ENCODE results near the gene CNTNAP5. TPM values are rescaled to one million over a fixed set of nuclear protein-coding genes. Genes with fewer than 3 reads are reported as not detected.

Gene CNTNAP5
- total and polyA plus RNA-seq, 2 donors (not counting 1 experiment from before 2014, with no cell fraction given), result not detected

GRCh38 chr2:124652099-124652498 is 627.0 kb downstream of the CNTNAP5 start:
- no peaks in the 10 kb centered on the region for H3K79me2 ChIP-seq (ENCODE audit: control insufficient read depth, insufficient read depth, low read length)
- no peak overlapping the region for H3K4me3 ChIP-seq (ENCODE audit: control extremely low read depth in 1 of 5, extremely low read depth in 1 of 5, insufficient read depth in 1 of 5, low read depth in 2 of 5, low read length in 4 of 5)
- POLR2A ChIA-PET, result no interaction called here
- no peak overlapping the region for H3K27ac Mint-ChIP-seq
- CTCF ChIA-PET, result no interaction called here
- H3K27me3 Mint-ChIP-seq, result no peaks in the 10 kb centered on the region
- H4K20me1 ChIP-seq (ENCODE audit: control insufficient read depth, insufficient read depth, low read length, poor library complexity, severe bottlenecking), result no peaks in the 10 kb centered on the region
- H3K36me3 ChIP-seq (replicated peaks in 1 of 2; ENCODE audit: control extremely low read depth in 1 of 2, control insufficient read depth in 1 of 2, extremely low read depth in 1 of 2, insufficient read depth in 2 of 2, low read length in 1 of 2), result no peaks in the 10 kb centered on the region
- no peak overlapping the region for H3K4me2 ChIP-seq (replicated peaks; ENCODE audit: low read depth, low read length, poor library complexity, severe bottlenecking)
- no peaks in the 10 kb centered on the region for H3K4me1 ChIP-seq (ENCODE audit: control insufficient read depth in 2 of 2, insufficient read depth in 2 of 2, low read length in 2 of 2)
- peaks cover 0 to 6% (median 0%) of the 10 kb centered on the region in 3 donors for H3K9me3 ChIP-seq (ENCODE audit: control extremely low read depth in 1 of 3, control insufficient read depth in 2 of 3, insufficient read depth in 1 of 3, low read length in 2 of 3)
- no peaks in the 10 kb centered on the region for H3K4me1 Mint-ChIP-seq
- 89% methylated on average over 1 of the region's 1 CpG for WGBS (ENCODE audit: insufficient coverage)
- H3K27ac ChIP-seq (ENCODE audit: low read length in 2 of 2), result no peak overlapping the region
- DNase-seq, result no peak
- no peak for TF ChIP-seq CTCF (IDR thresholded peaks at IDR 0.05)
- TF ChIP-seq EZH2 (IDR thresholded peaks at IDR 0.05; ENCODE audit: borderline replicate concordance, insufficient read depth, low read depth, low read length, poor library complexity, severe bottlenecking), result no peak
- peaks cover 2% of the 10 kb centered on the region for H3K9me3 Mint-ChIP-seq (ENCODE audit: insufficient read depth)
- H2AFZ ChIP-seq (ENCODE audit: insufficient read depth, low read depth, low read length, poor library complexity, severe bottlenecking), result no peak overlapping the region
- ATAC-seq (ENCODE audit: low read depth), result no peak
- no peak overlapping the region for H3K4me3 Mint-ChIP-seq
- H3K27me3 ChIP-seq (replicated peaks in 1 of 4; ENCODE audit: control extremely low read depth in 1 of 4, control insufficient read depth in 3 of 4, insufficient read depth in 4 of 4, low read length in 3 of 4), result no peaks in the 10 kb centered on the region
- intact Hi-C loops (cut with micrococcal nuclease), result no loop called here
- no peak overlapping the region for H3K9ac ChIP-seq (ENCODE audit: low read length)

DNA sequence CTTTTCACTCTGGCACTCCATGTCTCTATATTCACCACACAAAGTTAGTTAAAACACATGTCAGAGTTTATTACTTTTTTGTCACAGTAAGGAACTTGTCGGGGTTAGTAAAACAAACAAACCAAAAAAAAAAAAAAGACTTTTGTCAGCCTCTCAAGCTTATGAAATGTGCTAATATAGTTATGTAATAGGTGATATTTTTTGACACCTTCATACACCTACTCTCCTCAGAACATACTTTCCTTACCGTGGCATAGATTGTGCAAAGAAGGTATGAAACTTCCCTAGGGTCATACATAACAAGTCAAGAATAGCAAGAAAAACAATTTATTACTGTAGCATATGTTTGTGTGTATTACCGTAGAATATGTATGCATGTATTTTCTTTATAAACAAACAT is 633.3 kb downstream of the CNTNAP5 start:
- Mint-ChIP-seq H3K4me3 (no peak overlapping the region), H3K4me1 (no peaks in the 10 kb centered on the region), H3K27me3 (no peaks in the 10 kb centered on the region), H3K9me3 (ENCODE audit: insufficient read depth) (peaks cover 8% of the 10 kb centered on the region), H3K27ac (no peak overlapping the region)
- H3K36me3 ChIP-seq (replicated peaks in 1 of 2; ENCODE audit: control extremely low read depth in 1 of 2, control insufficient read depth in 1 of 2, extremely low read depth in 1 of 2, insufficient read depth in 2 of 2, low read length in 1 of 2), result no peaks in the 10 kb centered on the region
- no peak for ATAC-seq (ENCODE audit: low read depth)
- TF ChIP-seq EZH2 (IDR thresholded peaks at IDR 0.05; ENCODE audit: borderline replicate concordance, insufficient read depth, low read depth, low read length, poor library complexity, severe bottlenecking), result no peak
- TF ChIP-seq CTCF (IDR thresholded peaks at IDR 0.05), result no peak
- no peaks in the 10 kb centered on the region for H3K79me2 ChIP-seq (ENCODE audit: control insufficient read depth, insufficient read depth, low read length)
- H3K4me3 ChIP-seq (ENCODE audit: control extremely low read depth in 1 of 5, extremely low read depth in 1 of 5, insufficient read depth in 1 of 5, low read depth in 2 of 5, low read length in 4 of 5), result no peak overlapping the region
- H3K27me3 ChIP-seq (replicated peaks in 1 of 4; ENCODE audit: control extremely low read depth in 1 of 4, control insufficient read depth in 3 of 4, insufficient read depth in 4 of 4, low read length in 3 of 4), result no peaks in the 10 kb centered on the region
- H2AFZ ChIP-seq (ENCODE audit: insufficient read depth, low read depth, low read length, poor library complexity, severe bottlenecking), result no peak overlapping the region
- no peak overlapping the region for H3K27ac ChIP-seq (ENCODE audit: low read length in 2 of 2)
- no peaks in the 10 kb centered on the region for H3K9me3 ChIP-seq (ENCODE audit: control extremely low read depth in 1 of 3, control insufficient read depth in 2 of 3, insufficient read depth in 1 of 3, low read length in 2 of 3)
- H3K9ac ChIP-seq (ENCODE audit: low read length), result no peak overlapping the region
- no peak overlapping the region for H3K4me2 ChIP-seq (replicated peaks; ENCODE audit: low read depth, low read length, poor library complexity, severe bottlenecking)
- no peaks in the 10 kb centered on the region for H4K20me1 ChIP-seq (ENCODE audit: control insufficient read depth, insufficient read depth, low read length, poor library complexity, severe bottlenecking)
- CTCF ChIA-PET, result no interaction called here
- POLR2A ChIA-PET, result no interaction called here
- no peak for DNase-seq
- intact Hi-C loops (cut with micrococcal nuclease), result no loop called here
- H3K4me1 ChIP-seq (ENCODE audit: control insufficient read depth in 2 of 2, insufficient read depth in 2 of 2, low read length in 2 of 2), result no peaks in the 10 kb centered on the region
- no CpG with 5 or more reads among the region's 3 CpGs for WGBS (ENCODE audit: insufficient coverage)
